Spleen (tissue), 7 donors: ENCODE measurements around the gene ATP2A1.

Experiments
- CTCF ChIP-seq, 11 experiments: fragments of 200-600 bp in 7 of 11; fragments of 450-650 bp in 4 of 11; sonication (generic) in 4 of 11; IDR thresholded peaks in 8 of 11; conservative IDR thresholded peaks in 3 of 11; 1 replicate in 7 of 11; 2 replicates in 4 of 11; pipeline versions ENCODE4 v1.4.0 to v1.8.0; 2016 to 2021; ENCODE audit warnings: antibody characterized with exemption in 11 of 11, inconsistent platforms in 4 of 11, mild to moderate bottlenecking in 1 of 11
- POLR2A ChIP-seq, 3 donors: fragments of 450-650 bp; IDR thresholded peaks; one replicate each; pipeline ENCODE4 v1.5.1; 2017; ENCODE audit warnings: antibody characterized with exemption in 3 of 3, mild to moderate bottlenecking in 1 of 3
- donor health status: DM: no; HTN: no; CAD: no; lungs with moderate emphysema.
- donor health status: DM: no; HTN: no; CAD: no.
- donor health status: DM: no; HTN: no; CAD: no.

DNA sequence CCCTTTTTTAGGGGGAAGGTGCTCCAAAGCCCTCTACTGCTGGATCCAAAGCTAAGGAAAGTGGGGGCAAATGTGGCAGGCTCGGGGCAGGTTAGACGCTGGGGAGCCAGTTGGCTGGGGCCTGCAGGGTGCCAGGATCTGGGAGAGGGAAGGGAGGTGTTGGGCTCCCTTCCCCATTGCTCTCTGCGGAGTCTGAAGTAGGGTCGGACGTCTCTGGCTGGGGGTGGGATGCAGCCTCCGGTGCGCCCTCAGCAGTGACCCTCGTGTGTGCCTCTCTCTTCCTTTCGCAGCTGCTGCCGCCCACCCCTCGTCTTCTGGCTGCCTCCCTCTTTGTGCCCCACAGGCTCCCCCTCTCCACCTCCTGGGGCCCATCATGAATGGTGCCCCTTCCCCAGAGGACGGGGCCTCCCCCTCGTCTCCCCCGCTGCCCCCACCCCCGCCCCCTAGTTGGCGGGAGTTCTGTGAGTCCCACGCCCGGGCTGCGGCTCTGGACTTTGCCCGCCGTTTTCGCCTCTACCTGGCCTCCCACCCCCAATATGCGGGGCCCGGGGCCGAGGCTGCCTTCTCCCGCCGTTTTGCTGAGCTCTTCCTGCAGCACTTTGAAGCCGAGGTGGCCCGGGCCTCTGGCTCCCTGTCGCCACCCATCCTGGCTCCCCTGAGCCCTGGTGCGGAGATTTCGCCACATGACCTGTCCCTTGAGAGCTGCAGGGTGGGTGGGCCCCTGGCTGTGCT lies 12.4 kb upstream of the ATP2A1 start:
- TF ChIP-seq CTCF (IDR thresholded peaks at IDR 0.05 in 8 of 11, conservative IDR thresholded peaks at IDR 0.05 in 3 of 11) (no peak), POLR2A (IDR thresholded peaks at IDR 0.05) (no peak)
